ENCODE measurements around the gene DPEP1. TPM values are rescaled to one million over a fixed set of nuclear protein-coding genes. Genes with fewer than 3 reads are reported as not detected.

The DPEP1 gene
- total RNA-seq, 1 experiment from 2014 or later = 0.49 TPM

DNA sequence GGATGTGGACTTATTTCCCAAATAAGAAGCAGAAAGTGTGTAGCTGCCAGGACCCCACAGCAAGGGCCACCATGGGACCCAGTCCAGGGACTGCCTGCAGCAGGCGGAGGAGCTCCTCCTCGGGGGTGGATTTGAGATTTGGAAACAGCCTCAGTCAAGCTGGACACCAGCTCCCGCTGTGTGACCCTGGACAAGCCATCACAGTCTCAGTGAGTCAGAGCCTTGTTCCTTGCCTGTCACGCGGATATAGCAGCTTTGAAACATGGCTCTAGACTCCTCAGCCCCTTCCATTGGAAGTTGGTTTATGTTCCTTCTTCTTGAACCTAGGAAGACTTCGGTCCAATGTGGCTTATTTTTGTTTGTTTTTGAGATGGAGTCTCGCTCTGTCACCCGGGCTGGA, 12.5 kb upstream of the DPEP1 start:
- ChIA-PET CTCF (no interaction called here), POLR2A (ENCODE audit: low non-redundant PET) (no interaction called here)
- H3K4me1 ChIP-seq (ENCODE audit: insufficient read depth, low read length, poor library complexity, severe bottlenecking) = peaks cover 14% of the 10 kb centered on the region
- intact Hi-C loops (cut with micrococcal nuclease; ENCODE audit: unreplicated experiment) = no loop called here
- no peaks in the 10 kb centered on the region for H3K27me3 ChIP-seq (replicated peaks; ENCODE audit: insufficient read depth, low read depth, low read length, poor library complexity)
- no peaks in the 10 kb centered on the region for H3K9me3 ChIP-seq (ENCODE audit: low read depth, low read length, poor library complexity, severe bottlenecking)
- DNase-seq (ENCODE audit: low spot score) = no peak
- no peak overlapping the region for H3K4me3 ChIP-seq (ENCODE audit: low read depth, low read length, poor library complexity, severe bottlenecking)
- peaks cover 4% of the 10 kb centered on the region for H3K36me3 ChIP-seq (ENCODE audit: insufficient read depth, low read length, poor library complexity, severe bottlenecking)
- no TSS peak for BruUV-seq (replicated peaks)
- H3K27ac ChIP-seq (ENCODE audit: low read depth, low read length, poor library complexity, severe bottlenecking) = no peak overlapping the region
- TF ChIP-seq, protein P1, sequence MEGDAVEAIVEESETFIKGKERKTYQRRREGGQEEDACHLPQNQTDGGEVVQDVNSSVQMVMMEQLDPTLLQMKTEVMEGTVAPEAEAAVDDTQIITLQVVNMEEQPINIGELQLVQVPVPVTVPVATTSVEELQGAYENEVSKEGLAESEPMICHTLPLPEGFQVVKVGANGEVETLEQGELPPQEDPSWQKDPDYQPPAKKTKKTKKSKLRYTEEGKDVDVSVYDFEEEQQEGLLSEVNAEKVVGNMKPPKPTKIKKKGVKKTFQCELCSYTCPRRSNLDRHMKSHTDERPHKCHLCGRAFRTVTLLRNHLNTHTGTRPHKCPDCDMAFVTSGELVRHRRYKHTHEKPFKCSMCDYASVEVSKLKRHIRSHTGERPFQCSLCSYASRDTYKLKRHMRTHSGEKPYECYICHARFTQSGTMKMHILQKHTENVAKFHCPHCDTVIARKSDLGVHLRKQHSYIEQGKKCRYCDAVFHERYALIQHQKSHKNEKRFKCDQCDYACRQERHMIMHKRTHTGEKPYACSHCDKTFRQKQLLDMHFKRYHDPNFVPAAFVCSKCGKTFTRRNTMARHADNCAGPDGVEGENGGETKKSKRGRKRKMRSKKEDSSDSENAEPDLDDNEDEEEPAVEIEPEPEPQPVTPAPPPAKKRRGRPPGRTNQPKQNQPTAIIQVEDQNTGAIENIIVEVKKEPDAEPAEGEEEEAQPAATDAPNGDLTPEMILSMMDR (conservative IDR thresholded peaks at IDR 0.05; ENCODE audit: low read depth, low read length) = no peak
- TF ChIP-seq EZH2 (IDR thresholded peaks at IDR 0.05; ENCODE audit: borderline replicate concordance, low read depth, low read length, poor library complexity, severe bottlenecking) = no peak

DNA sequence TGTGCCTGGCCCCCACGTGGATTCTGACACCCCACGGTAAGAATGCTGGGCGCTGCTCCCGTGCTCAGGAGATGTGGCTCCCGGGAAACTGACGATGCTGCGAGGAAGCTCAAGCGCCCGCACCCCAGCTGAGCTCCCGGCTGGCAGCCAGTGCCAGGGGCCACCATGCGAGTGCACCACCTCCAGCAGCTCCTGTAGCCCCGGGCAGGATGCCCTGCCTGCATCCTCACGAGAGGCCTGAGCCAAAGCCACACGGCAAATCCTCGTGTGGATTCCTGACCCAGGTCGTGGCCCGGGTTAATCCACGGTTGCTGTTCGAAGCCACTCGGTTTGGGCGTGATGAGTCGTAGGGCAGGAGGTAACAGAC, 11.6 kb upstream of the DPEP1 start:
- Histone ChIP-seq H3K27me3 (replicated peaks; ENCODE audit: insufficient read depth, low read depth, low read length, poor library complexity) (no peaks in the 10 kb centered on the region), H3K4me3 (ENCODE audit: low read depth, low read length, poor library complexity, severe bottlenecking) (no peak overlapping the region), H3K4me1 (ENCODE audit: insufficient read depth, low read length, poor library complexity, severe bottlenecking) (peaks cover 14% of the 10 kb centered on the region), H3K9me3 (ENCODE audit: low read depth, low read length, poor library complexity, severe bottlenecking) (no peaks in the 10 kb centered on the region), H3K27ac (ENCODE audit: low read depth, low read length, poor library complexity, severe bottlenecking) (no peak overlapping the region), H3K36me3 (ENCODE audit: insufficient read depth, low read length, poor library complexity, severe bottlenecking) (no peaks in the 10 kb centered on the region)
- BruUV-seq (replicated peaks) = no TSS peak
- intact Hi-C loops (cut with micrococcal nuclease; ENCODE audit: unreplicated experiment) = no loop called here
- ChIA-PET POLR2A (ENCODE audit: low non-redundant PET) (no interaction called here), CTCF (no interaction called here)
- no peak for DNase-seq (ENCODE audit: low spot score)
- TF ChIP-seq, protein P1 (conservative IDR thresholded peaks at IDR 0.05; ENCODE audit: low read depth, low read length) = no peak
- TF ChIP-seq EZH2 (IDR thresholded peaks at IDR 0.05; ENCODE audit: borderline replicate concordance, low read depth, low read length, poor library complexity, severe bottlenecking) = no peak

DNA sequence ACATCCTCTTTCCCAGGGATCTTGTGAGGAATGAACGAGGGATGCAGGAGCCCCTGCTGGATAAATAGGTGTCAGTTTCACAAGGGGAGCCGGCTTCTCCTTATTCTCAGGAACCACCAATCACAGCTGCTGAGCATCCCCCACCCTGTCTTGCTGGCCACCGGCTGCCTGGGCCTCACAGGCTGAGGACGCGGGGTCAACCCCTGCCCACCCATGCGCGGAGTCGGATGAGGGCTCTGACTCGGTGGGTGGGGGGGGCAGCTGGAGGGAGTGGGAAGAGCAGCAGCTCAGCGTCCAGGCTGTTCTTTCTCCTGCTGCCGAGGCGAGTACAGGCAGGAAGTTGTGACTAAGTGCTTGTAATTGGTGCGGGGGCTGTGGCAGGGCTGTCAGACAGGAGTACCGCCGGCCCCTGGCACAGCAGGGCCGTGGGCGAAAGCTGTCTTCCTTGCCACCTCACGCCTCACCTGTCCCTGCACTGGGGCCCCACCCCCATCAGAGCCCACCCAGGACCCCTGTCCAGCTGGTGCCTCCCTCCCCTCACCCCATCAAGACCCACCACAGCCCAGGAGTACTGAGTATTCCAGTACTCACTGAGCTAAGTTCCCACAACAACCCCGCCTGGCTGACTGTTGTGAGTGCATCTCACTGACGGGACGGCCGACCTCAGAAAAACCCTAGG, 11.0 kb upstream of the DPEP1 start:
- H3K4me3 ChIP-seq (ENCODE audit: low read depth, low read length, poor library complexity, severe bottlenecking) = peak overlapping the region; percentile 28
- POLR2A ChIA-PET (ENCODE audit: low non-redundant PET) = no interaction called here
- CTCF ChIA-PET = interaction anchor here (0.6 kb wide), 1 partner anchor 84 kb away, joined by 3 read pairs; the partner anchor contains the start of gene CDK10
- no peak for TF ChIP-seq EZH2 (IDR thresholded peaks at IDR 0.05; ENCODE audit: borderline replicate concordance, low read depth, low read length, poor library complexity, severe bottlenecking)
- TF ChIP-seq, protein P1 (conservative IDR thresholded peaks at IDR 0.05; ENCODE audit: low read depth, low read length) = no peak
- H3K36me3 ChIP-seq (ENCODE audit: insufficient read depth, low read length, poor library complexity, severe bottlenecking) = no peaks in the 10 kb centered on the region
- intact Hi-C loops (cut with micrococcal nuclease; ENCODE audit: unreplicated experiment) = no loop called here
- H3K9me3 ChIP-seq (ENCODE audit: low read depth, low read length, poor library complexity, severe bottlenecking) = no peaks in the 10 kb centered on the region
- BruUV-seq (replicated peaks) = no TSS peak
- H3K4me1 ChIP-seq (ENCODE audit: insufficient read depth, low read length, poor library complexity, severe bottlenecking) = peaks cover 14% of the 10 kb centered on the region
- H3K27me3 ChIP-seq (replicated peaks; ENCODE audit: insufficient read depth, low read depth, low read length, poor library complexity) = no peaks in the 10 kb centered on the region
- peak; percentile 88 for DNase-seq (ENCODE audit: low spot score)
- no peak overlapping the region for H3K27ac ChIP-seq (ENCODE audit: low read depth, low read length, poor library complexity, severe bottlenecking)
